ENCODE measurements around the gene RYR3.

DNA sequence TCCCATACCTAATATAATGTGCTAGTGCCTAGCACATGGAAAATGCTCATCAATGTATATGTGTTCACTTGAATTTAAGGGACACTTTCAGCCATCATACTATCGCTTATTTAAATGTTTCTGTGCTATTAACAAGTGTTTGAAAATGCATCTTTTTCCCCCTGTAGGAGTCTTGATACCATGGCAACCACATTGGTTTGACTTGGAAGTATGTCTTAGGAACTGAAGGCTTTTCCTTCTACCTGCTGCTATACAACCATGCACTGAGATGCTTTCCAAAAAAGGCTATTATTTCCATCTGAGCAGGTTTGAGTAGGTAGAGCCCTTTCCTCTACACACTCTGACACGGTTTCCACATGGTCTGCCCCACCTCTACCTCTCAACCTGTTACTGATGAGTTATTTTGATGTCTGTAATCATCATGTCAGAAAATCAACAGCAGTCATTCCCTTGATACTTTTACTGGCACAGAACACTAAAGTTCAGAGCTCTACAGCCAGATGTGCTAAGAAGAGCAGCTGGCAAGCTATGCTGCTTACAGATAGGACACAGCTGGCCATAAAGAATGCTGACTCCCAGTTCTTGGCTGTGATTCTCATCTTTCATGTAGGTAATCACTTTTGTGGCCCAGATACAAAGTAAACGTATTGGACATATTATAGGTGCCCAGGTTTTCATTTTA lies 59.3 kb downstream of the RYR3 start:
- TF ChIP-seq POLR2A (IDR thresholded peaks at IDR 0.05; ENCODE audit: low read length) = no peak
- no peak for TF ChIP-seq GATA1 (IDR thresholded peaks at IDR 0.05; ENCODE audit: low read depth, low read length)
